ENCODE measurements around the gene SHC4. TPM values are rescaled to one million over a fixed set of nuclear protein-coding genes. Genes with fewer than 3 reads are reported as not detected.

Gene SHC4
- polyA plus RNA-seq, 3 donors: 0.09 TPM; not detected in 2

- H3K27me3 Mint-ChIP-seq (ENCODE audit: low read depth in 3 of 3): peaks cover 0 to 7% (median 1%) of the 10 kb centered on the region in 3 donors
- Histone ChIP-seq H3K27ac (ENCODE audit: low read depth in 1 of 2, low read length in 2 of 2) (no peak overlapping the region), H3K4me2 (replicated peaks; ENCODE audit: extremely low read depth, low read length, poor library complexity, severe bottlenecking) (no peak overlapping the region), H3K79me2 (ENCODE audit: insufficient read depth, low read length) (no peaks in the 10 kb centered on the region), H3K4me3 (replicated peaks in 1 of 3; ENCODE audit: low read depth in 2 of 3, low read length in 3 of 3) (no peak overlapping the region), H3K4me1 (ENCODE audit: control insufficient read depth in 1 of 2, insufficient read depth in 2 of 2, low read length in 2 of 2) (no peaks in the 10 kb centered on the region), H3K9me3 (replicated peaks in 1 of 2; ENCODE audit: control insufficient read depth in 1 of 2, insufficient read depth in 1 of 2, low read length in 2 of 2) (peaks cover 0 to 4% of the 10 kb centered on the region in 2 donors), H2AFZ (ENCODE audit: insufficient read depth, low read depth, low read length, poor library complexity, severe bottlenecking) (no peak overlapping the region), H3K9ac (ENCODE audit: insufficient read depth, low read length, poor library complexity, severe bottlenecking) (no peak overlapping the region), H4K20me1 (ENCODE audit: insufficient read depth, low read length) (no peaks in the 10 kb centered on the region), H3K36me3 (replicated peaks in 1 of 2; ENCODE audit: control insufficient read depth in 1 of 2, insufficient read depth in 2 of 2, low read length in 2 of 2) (no peaks in the 10 kb centered on the region), H3K27me3 (ENCODE audit: control insufficient read depth in 2 of 2, insufficient read depth in 2 of 2, low read length in 2 of 2) (no peaks in the 10 kb centered on the region)
- no CpG with 5 or more reads among the region's 1 CpG for WGBS (ENCODE audit: insufficient coverage)
- no peaks in the 10 kb centered on the region for H3K4me1 Mint-ChIP-seq
- intact Hi-C loops (cut with micrococcal nuclease): no loop called here
- H3K36me3 Mint-ChIP-seq: no peaks in the 10 kb centered on the region
- H3K9me3 Mint-ChIP-seq: peaks cover 0 to 7% (median 0%) of the 10 kb centered on the region in 7 donors
- no peak for DNase-seq
- no peak overlapping the region for H3K27ac Mint-ChIP-seq
- H3K4me3 Mint-ChIP-seq: no peak overlapping the region
- no peak for TF ChIP-seq CTCF (IDR thresholded peaks at IDR 0.05)
Measured at GRCh38 chr15:48823706-48824105, 140.0 kb downstream of the SHC4 start.

GRCh38 chr15:48823237-48823636 is 140.5 kb downstream of the SHC4 start:
- no peak overlapping the region for H3K27ac ChIP-seq (ENCODE audit: low read depth in 1 of 2, low read length in 2 of 2)
- Mint-ChIP-seq H3K27ac (no peak overlapping the region), H3K36me3 (no peaks in the 10 kb centered on the region), H3K4me1 (no peaks in the 10 kb centered on the region), H3K9me3 (peaks cover 0 to 7% (median 0%) of the 10 kb centered on the region in 7 donors), H3K27me3 (ENCODE audit: low read depth in 3 of 3) (peaks cover 0 to 7% (median 1%) of the 10 kb centered on the region in 3 donors), H3K4me3 (no peak overlapping the region)
- H3K9me3 ChIP-seq (replicated peaks in 1 of 2; ENCODE audit: control insufficient read depth in 1 of 2, insufficient read depth in 1 of 2, low read length in 2 of 2): peaks cover 0 to 4% of the 10 kb centered on the region in 2 donors
- no peaks in the 10 kb centered on the region for H4K20me1 ChIP-seq (ENCODE audit: insufficient read depth, low read length)
- no peak overlapping the region for H3K4me2 ChIP-seq (replicated peaks; ENCODE audit: extremely low read depth, low read length, poor library complexity, severe bottlenecking)
- intact Hi-C loops (cut with micrococcal nuclease): no loop called here
- H2AFZ ChIP-seq (ENCODE audit: insufficient read depth, low read depth, low read length, poor library complexity, severe bottlenecking): no peak overlapping the region
- H3K79me2 ChIP-seq (ENCODE audit: insufficient read depth, low read length): no peaks in the 10 kb centered on the region
- no peak overlapping the region for H3K9ac ChIP-seq (ENCODE audit: insufficient read depth, low read length, poor library complexity, severe bottlenecking)
- WGBS (ENCODE audit: insufficient coverage): 56% methylated on average over 1 of the region's 1 CpG
- DNase-seq: no peak
- TF ChIP-seq CTCF (IDR thresholded peaks at IDR 0.05): no peak
- no peaks in the 10 kb centered on the region for H3K4me1 ChIP-seq (ENCODE audit: control insufficient read depth in 1 of 2, insufficient read depth in 2 of 2, low read length in 2 of 2)
- no peak overlapping the region for H3K4me3 ChIP-seq (replicated peaks in 1 of 3; ENCODE audit: low read depth in 2 of 3, low read length in 3 of 3)
- no peaks in the 10 kb centered on the region for H3K36me3 ChIP-seq (replicated peaks in 1 of 2; ENCODE audit: control insufficient read depth in 1 of 2, insufficient read depth in 2 of 2, low read length in 2 of 2)
- H3K27me3 ChIP-seq (ENCODE audit: control insufficient read depth in 2 of 2, insufficient read depth in 2 of 2, low read length in 2 of 2): no peaks in the 10 kb centered on the region

Measured in CD14-positive monocyte (primary cell).